GM21381 (cell line): ENCODE measurements around the gene FURIN.
"Not testable (repeated sequence)": the region's sequence is repeated elsewhere in the genome, so short reads cannot be mapped to it uniquely, and the experiment has no call there.

Experiments used
- ATAC-seq: cut with Tn5 transposase; IDR thresholded peaks from one replicate; pipeline ENCODE4 v1.9.1; 2021; ENCODE audit warnings: mild to moderate bottlenecking, moderate library complexity; ENCODE audit not compliant: unreplicated experiment

Gene FURIN

DNA sequence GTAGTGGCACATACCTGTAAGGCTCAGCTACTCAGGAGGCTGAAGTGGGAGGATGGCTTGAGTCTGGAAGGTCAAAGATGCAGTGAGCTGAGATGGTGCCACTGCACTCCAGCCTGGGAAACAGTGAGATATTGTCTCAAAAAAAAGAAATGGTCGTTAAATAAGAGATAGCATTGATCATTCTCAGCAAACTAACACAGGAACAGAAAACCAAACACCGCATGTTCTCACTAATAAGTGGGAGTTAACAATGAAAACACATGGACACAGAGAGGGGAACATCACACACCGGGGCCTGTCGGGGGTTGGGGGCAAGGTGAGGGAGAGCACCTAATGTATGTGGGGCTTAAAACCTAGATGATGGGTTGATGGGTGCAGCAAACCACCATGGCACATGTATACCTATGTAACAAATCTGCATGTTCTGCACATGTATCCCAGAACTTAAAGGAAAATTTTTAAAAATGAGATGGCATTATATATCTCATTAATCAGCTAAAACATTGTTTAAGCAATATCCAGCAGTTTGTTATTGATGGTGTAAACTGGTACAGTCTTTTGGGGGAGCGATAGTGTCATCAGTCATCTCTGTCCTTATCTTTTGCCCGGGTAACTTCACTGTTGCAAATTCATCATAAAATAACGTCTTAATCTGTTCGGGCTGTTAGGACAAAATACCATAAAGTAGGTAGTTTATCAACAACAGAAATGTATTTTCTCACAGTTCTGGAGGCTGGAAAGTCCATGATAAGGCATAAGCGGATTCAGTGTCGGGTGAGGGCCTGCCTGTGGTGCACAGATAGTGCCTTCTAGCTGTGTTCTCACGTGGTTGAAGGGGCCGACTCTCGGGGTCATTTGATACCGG, 33.0 kb downstream of the FURIN start:
- no peak for ATAC-seq

- peak; percentile 65 for ATAC-seq
These were observed 33.9 kb downstream of the FURIN start for GRCh38 chr15:90902040-90902839.

DNA sequence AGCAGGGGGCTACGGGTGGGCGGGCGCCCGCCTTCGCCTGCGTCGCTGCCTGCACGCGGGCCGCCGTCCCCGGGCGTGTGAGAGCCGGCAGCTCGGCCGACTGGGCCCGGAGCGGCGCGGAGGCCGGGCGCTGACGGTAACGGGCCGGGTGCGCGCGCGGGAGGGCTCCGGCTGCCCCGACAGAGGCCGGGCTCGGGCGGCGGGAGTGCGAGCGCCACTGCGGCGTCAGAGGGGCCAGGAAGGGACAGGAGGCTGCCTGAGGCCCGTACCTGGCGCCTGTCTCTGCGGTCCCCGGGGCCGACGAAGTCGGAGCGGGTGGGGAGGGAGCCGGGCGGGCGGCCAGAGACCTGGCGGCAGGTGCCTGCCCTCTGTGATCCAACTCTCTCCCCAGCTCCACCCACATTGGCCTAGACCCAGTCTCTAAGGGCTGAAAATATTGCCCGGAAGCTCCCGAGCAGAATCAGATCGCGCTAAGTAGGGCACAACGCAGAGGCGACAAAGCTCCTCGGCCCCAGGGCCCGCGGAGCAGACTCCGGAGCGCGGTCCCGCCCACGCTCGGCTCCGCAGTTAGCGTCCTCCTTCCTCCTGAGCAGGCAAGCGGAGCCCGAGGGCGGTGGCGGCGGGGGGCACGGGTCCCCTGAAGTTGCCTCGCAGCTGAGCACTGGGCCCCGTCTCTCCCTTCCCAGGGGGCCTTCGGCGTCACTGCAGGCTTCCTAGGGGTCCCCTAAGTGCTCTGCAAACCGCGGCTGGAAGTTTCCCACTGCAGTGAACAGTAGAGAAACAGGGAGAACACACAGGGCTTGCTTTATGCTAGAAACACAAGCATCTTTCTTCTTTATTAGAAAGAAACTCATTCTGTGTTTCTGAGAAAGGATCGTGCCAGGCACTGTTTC, 34.7 kb downstream of the FURIN start, which contains the start of gene MAN2A2:
TSS of gene MAN2A2 (plus strand) at position 463 of the 893 bp plus-strand sequence. CDS start 906 bp downstream, outside the sequence.
- ATAC-seq: peak; percentile 50

DNA sequence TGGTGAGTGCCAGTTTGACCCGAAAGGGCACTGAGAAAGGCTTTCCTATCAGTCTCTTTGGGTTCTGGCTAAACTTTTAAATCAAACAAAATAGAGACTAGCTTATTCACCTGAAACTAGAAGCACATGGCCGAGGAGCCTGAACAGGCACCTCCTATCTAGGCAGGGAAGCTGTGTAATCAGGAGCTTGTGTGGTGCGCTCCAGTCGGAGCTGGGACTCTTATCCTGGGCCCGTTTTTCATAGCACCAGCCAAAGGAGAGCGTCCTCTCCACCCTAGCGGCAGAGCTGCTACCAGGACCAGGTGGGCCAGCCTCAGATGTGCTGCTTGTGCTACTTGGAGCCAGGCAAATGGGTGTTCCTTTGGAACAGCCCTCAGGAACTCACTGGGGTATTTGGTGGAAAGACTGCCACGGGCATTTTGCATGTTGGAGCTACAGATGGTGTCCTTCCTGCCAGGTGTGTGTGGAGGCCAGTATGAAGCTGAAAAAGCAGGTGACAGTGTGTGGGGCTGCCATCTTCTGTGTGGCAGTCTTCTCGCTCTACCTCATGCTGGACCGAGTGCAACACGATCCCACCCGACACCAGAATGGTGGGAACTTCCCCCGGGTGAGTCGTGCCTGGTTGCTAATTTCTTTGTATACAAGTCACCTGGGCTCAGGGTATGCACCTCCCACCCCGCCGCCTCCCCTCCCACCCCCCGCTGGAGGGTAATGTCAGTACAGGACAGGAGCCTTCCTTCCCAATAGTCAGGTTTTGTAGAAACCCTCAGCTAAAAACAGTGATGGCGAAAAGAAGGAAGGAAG, 35.5 kb downstream of the FURIN start:
- ATAC-seq: no peak

DNA sequence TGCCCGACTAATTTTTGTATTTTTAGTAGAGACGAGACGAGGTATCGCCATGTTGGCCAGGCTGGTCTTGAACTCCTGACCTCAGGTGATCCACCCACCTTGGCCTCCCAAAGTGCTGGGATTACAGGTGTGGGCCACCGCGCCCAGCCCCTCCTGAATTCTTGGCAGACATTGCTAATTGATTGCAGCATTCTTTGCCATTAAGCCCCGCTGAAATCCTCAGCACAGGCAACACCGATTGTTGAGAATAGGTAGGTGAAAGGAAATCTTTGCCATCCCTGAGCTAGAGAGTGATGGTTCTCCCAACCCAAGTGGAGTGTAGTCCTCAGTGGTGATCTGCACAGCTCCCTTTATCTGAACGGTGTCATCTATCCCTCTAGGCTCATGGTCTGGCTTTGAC, 36.4 kb downstream of the FURIN start:
- ATAC-seq: no peak

DNA sequence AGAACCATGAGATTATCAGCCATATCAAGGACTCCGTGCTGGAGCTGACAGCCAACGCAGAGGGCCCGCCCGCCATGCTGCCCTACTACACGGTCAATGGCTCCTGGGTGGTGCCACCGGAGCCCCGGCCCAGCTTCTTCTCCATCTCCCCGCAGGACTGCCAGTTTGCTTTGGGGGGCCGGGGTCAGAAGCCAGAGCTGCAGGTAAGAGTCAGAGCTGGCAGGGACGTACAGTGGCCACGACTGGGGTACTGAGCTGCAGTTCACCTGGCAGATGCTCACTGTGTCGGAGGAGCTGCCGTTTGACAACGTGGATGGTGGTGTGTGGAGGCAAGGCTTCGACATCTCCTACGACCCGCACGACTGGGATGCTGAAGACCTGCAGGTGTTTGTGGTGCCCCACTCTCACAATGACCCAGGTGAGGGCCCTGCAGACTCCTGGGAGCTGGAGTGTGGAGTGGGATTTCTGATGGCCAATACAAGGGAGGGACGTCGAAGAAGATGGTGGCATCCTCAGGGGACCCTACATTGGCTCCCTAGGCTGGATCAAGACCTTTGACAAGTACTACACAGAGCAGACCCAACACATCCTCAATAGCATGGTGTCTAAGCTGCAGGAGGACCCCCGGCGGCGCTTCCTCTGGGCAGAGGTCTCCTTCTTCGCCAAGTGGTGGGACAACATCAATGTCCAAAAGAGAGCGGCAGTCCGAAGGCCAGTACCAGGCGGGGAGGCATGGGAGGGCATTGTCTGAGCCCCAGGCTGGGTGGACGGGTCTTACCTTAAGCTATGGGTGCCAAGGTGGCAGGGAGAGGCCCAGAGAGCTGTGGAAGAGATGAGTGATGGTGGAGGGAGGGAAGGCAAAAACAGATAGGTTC, 37.2 kb downstream of the FURIN start:
- no peak for ATAC-seq

- ATAC-seq: no peak
These were observed 37.9 kb downstream of the FURIN start for GRCh38 chr15:90906181-90906849.

DNA sequence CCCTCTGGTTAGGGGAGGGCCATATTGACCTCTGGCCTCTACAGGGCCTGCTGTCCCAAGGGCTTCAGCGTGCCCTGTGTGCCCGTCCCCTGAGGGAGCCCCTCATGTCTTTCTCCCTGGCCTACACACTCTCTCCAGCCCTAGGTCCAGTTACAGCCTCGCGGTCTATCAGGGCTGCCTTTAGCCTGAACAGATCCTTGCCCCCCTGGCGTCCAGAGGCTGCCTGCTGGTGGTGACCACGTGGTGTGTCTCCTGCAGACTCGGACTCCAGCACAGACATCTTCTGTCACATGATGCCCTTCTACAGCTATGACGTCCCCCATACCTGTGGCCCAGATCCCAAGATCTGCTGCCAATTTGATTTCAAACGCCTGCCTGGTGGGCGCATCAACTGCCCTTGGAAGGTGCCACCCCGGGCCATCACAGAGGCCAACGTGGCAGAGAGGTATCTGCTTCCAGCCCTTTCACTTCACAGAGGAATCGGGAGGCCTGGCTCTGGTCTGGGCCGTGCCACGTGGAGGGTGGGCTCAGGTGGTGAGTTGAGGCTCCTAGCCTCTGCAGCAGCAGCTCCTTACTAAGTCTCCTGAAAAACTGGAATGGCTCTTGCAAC, 38.8 kb downstream of the FURIN start:
- no peak for ATAC-seq

GRCh38 chr15:90907838-90908507, 39.6 kb downstream of the FURIN start:
- no peak for ATAC-seq

GRCh38 chr15:90909449-90909848, 41.1 kb downstream of the FURIN start:
- not testable (repeated sequence) for ATAC-seq

- no peak for ATAC-seq
These were observed 41.6 kb downstream of the FURIN start for GRCh38 chr15:90909976-90910375.

DNA sequence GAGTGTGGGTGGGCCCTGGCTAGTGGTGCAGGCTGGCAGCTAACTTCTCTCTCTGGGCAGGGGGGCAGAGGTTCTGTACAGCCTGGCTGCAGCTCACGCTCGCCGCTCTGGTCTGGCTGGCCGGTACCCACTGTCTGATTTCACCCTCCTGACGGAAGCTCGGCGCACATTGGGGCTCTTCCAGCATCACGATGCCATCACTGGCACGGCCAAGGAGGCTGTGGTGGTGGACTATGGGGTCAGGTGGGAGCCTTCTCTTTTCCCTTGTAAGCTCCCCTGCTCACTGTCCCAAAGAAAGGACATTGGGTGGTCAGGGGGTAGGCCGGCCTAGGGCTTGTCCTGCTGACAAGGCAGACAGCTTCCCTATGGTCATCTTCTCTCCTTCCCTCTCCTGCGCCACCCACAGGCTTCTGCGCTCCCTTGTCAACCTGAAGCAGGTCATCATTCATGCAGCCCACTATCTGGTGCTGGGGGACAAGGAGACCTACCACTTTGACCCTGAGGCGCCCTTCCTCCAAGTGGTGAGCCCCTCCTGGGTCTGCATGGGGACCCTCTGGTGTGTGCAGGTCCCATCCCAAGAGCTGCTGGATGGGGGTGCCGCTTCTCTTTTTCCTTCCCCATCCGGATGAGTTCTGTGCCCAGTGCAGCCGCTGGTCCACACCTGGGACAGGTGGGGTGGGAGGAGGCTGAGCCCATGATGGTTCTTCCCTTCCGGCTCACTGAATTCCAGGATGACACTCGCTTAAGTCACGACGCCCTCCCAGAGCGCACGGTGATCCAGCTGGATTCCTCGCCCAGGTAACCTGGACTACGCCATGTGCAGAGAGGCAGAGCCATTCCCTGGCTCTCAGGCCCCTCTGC, 42.3 kb downstream of the FURIN start:
- ATAC-seq: no peak

GRCh38 chr15:90911302-90911623, 42.9 kb downstream of the FURIN start:
- no peak for ATAC-seq

GRCh38 chr15:90911906-90912769, 43.8 kb downstream of the FURIN start:
- ATAC-seq: no peak

DNA sequence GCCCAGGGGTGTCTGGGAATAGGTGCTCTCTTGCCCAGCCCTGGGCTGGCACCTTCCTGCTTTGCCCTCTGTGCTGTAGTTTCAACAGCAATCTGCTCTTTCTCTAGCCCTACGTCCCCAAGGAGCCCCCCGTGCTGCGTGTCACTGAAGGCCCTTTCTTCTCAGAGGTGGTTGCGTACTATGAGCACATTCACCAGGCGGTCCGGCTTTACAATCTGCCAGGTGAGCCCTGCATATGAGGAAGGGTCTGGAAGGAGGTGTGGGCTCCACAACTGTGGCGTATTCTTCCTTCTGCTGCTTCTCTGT, 44.3 kb downstream of the FURIN start:
- ATAC-seq: no peak

GRCh38 chr15:90913398-90913944, 45.1 kb downstream of the FURIN start:
- no peak for ATAC-seq
